GM10266 (cell line): ENCODE measurements around the gene ADAD1.

ENCODE experiments used
- DNase-seq: peaks from one replicate; pipeline ENCODE4 v3.0.0; 2012; ENCODE audit errors: extremely low spot score
- TF ChIP-seq, protein P1 (sequence below): IDR thresholded peaks from 2 replicates; pipeline ENCODE4 v1.5.1; 2012; ENCODE audit warnings: mild to moderate bottlenecking, low read depth; ENCODE audit not compliant: control insufficient read depth, insufficient read depth; ENCODE audit errors: missing control alignments

ADAD1 gene

DNA sequence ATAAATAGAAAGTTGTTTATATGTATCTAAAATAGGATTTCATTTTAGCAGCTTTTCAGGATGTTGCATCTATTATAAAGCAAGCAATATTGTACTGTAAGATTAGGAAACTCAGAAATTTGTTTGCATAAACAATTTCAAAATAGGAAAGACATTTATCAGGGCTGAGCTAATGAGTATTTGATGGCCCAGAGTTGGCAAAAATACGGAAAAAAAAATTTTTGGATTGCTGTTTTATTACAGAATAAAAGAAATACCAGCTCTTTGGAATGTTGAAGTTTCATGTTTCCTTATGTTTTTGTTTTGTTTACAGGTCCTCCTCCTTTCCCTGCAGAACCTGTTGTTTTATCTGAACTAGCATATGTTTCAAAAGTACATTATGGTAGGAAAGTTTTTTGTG lies 14.5 kb downstream of the ADAD1 start:
- TF ChIP-seq, protein P1, sequence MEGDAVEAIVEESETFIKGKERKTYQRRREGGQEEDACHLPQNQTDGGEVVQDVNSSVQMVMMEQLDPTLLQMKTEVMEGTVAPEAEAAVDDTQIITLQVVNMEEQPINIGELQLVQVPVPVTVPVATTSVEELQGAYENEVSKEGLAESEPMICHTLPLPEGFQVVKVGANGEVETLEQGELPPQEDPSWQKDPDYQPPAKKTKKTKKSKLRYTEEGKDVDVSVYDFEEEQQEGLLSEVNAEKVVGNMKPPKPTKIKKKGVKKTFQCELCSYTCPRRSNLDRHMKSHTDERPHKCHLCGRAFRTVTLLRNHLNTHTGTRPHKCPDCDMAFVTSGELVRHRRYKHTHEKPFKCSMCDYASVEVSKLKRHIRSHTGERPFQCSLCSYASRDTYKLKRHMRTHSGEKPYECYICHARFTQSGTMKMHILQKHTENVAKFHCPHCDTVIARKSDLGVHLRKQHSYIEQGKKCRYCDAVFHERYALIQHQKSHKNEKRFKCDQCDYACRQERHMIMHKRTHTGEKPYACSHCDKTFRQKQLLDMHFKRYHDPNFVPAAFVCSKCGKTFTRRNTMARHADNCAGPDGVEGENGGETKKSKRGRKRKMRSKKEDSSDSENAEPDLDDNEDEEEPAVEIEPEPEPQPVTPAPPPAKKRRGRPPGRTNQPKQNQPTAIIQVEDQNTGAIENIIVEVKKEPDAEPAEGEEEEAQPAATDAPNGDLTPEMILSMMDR = no peak
- DNase-seq = no peak

DNA sequence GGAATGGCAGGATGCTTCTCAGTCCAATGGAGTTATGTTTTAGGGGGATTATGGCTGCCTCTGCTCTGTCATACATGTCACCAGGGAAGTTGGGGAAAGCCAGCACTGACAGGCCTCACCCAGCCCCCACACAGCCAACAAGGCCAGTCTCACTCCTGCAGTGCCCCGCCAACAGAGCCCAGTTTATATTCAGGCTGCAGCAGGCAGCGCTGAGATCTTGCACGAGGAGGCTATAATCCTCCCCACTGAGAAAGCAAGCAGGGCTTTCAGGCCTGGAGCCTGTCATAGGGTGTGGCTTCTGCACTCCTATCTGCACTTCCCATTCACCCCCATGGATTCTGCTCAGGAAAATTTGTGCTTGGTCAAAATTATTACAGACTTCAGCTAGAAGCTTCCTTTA lies 25.1 kb downstream of the ADAD1 start:
- TF ChIP-seq, protein P1 = no peak
- DNase-seq = no peak

DNA sequence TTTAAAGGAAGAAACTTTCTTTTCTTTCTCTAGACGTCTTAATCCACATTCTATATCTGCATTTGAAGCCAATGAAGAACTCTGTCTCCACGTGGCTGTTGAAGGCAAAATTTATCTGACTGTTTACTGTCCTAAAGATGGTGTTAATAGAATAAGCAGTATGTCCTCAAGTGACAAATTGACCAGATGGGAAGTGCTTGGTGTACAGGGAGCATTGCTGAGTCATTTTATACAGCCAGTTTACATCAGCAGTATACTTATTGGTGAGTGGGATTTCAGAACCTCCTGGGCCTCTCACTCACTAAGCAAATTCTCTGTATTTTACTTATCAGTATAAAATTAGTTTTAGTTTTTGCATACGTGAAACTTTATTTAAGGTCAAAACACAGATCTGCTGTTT lies 33.7 kb downstream of the ADAD1 start:
- DNase-seq = no peak
- TF ChIP-seq, protein P1 = no peak

DNA sequence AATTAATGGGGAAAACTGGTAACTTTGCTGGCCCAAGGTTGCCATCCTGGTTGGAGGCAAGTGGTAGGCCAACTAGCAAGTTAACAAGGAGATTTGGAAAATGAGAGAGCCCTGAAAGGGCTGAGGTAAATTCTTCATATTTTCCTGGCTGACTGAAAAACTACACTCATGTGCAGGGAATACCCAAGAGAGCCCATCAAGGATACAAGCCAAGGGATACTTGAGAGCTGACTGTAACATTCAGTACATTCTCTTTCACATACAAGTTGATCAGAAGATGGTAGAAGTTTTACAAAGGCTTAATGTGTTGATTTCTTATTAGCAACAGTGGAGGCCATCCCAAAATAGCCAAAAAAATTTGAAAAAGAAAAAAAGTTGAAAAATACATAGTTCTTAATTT lies 44.4 kb downstream of the ADAD1 start:
- TF ChIP-seq, protein P1 = no peak
- DNase-seq = no peak

DNA sequence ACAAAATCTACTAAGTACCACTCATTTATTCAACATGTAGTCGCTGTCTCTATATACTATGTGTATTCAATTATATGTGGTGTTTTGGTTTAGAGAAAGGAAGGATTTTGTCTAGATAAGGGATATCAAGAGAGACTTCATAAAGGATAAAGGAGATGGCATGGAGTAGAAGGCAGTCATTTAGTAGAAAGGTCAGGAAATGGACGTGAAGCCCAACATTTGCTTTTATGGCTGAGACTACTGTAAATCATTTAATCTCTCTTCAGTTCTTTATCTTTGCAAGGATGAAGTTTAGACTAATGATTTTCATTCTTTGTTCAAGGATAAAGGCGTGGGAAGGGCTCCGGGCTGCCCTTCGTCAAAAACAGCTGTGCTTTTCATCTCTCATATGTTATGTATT lies 52.5 kb downstream of the ADAD1 start:
- TF ChIP-seq, protein P1 = no peak
- DNase-seq = no peak

DNA sequence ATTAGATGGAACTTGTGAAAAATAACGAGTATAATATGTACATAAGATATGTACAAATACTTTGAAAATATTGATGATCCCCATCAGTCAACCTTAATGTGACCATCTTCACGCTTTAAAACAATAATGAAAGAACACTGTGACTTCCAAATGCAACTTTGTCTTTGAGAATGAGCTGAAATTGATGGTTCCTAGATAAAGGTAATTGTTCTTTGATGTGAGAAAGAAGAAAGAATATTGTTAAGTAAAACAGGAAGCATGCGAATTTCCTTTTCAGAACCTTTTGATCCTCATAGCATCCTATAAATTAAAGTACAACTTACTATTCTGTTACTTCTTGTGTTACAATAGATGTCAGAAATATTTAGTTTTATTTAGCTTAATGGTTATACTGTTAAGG lies 55.5 kb downstream of the ADAD1 start:
- DNase-seq = no peak
- TF ChIP-seq, protein P1 = no peak

DNA sequence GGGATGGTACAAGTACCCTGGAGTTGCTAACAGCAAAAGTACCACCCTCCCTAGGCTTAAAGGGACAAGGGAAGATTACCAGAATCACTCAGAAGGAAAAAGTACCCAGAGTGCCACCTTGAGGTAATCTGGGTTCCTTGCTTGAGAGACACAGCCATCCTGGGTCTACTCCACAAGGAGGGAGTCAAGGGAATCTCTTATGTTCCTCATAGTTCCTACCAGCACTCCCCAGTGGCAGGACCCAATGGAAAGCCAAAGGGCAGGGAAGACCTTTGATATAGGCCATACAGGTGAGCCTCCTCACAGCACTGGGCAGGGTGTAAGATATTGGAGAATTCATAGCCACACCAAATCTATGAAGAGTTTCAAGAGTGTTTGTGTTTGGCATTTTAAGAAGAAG lies 72.0 kb downstream of the ADAD1 start:
- TF ChIP-seq, protein P1 = no peak
- DNase-seq = peak; percentile 3
